TTC549 (cell line): ENCODE measurements around the gene ZNF516.

Source experiments
- FAIRE-seq: peaks from 2 replicates; lab custom pipeline; 2012; peaks lifted over from hg19 to GRCh38; lab: Jason Lieb, UNC

Gene ZNF516

GRCh38 chr18:76437910-76438309 is 57.1 kb downstream of the ZNF516 start:
- FAIRE-seq = no peak

GRCh38 chr18:76437011-76437410 is 58.0 kb downstream of the ZNF516 start:
- no peak for FAIRE-seq

- FAIRE-seq = no peak
These were observed 58.7 kb downstream of the ZNF516 start for GRCh38 chr18:76436342-76436741.

- no peak for FAIRE-seq
These were observed 59.6 kb downstream of the ZNF516 start for GRCh38 chr18:76435316-76435989.

- no peak for FAIRE-seq
These were observed 60.6 kb downstream of the ZNF516 start for GRCh38 chr18:76434452-76434851.

DNA sequence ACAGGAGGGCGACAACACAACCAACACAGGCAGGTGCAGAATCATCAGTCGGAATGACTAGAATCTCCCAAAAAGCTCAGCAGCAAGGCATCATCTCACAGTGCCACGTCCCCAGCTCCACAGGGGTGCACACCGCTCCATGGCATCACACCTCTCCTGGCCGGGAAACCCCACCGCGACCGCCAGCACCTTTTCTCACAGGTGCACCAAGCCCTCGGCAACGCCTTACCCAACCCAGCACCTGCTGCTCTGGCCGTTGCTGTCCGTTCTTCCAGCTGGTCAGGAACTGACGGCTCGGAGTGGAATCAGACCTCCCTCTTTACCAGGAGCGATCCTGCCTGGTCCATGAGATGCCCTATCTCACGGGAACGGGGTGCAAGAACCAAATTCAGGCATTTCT is 61.3 kb downstream of the ZNF516 start:
- FAIRE-seq = no peak

DNA sequence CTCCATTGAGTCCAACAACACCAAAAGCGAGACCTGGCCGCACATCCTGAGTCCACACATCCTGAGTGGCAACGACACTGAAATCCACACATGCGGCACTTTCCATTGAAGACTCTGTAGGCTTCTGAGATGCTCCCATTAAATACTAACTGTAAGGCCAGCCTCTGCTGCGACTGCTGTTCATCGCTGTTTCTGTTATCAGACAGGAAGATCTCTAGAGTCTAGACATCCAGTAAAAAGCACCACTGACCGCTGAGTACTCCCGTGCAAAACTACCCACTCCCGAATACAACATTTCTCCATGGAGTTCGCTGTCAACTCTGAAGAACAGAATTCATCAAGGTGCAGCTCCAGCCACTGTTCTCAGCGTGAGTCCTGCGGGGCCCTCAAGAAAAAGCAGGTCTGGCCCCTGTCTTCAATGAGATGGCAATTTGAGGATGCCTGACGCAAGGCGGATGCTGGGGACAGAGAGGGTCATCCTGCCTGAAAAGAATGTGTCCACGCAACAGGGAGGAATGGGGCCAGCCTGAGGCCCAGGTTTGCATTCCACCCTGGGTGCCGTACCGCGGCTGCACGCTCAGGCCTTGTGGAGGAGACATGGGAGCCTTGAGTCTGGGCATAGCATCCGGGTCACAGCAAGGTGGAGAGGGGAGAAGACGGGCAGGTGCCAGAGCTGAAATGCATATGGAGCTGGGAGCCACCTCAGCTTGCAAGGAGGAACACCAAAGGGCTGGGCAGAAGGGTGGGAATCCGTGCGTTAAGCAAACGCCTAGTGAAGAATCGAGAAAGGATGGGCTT is 61.9 kb downstream of the ZNF516 start:
- no peak for FAIRE-seq

GRCh38 chr18:76432274-76432755 is 62.7 kb downstream of the ZNF516 start:
- FAIRE-seq = no peak

- FAIRE-seq = no peak
These were observed 63.4 kb downstream of the ZNF516 start for GRCh38 chr18:76431437-76432273.

GRCh38 chr18:76430636-76431035 is 64.4 kb downstream of the ZNF516 start:
- no peak for FAIRE-seq

DNA sequence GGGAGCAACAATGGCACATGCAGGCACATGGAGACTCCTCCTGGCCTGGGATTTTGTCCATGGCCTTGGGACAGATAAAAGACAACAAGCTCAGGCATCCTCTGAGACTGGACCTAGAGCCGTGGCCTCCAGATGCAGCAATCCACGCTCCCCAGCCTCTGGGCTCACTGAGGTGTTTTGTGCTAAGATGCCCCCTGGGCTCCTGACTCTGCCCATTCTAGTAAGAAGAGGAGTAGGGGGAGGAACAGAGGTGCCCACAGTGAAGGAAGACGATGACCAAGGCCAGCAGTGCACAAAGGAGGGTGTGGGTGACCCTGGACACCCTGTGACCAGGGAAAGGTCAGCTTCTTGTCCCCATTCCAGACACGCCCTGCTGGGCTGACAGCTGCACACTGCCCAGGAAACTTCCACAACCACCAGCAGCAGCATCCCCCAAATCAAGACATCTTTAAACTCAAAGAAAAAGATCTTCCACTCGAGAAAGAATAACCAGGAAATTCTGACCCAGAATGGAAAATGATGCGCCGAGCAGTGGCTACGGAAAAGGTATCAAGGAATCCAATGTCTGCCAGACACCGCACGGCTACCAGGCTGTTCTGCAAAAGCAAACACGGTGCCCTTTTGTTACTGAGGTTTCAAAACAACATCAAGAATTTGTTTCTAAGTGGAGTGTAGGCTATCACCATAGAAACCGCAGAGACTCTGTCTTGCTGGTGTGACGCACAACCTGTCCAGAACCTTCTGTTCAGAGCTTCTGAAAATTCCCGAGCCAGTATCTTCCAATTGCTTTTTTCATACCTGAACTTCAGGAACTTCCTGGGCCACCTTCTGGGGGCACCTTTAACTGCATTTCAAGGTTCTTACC is 65.5 kb downstream of the ZNF516 start:
- no peak for FAIRE-seq

DNA sequence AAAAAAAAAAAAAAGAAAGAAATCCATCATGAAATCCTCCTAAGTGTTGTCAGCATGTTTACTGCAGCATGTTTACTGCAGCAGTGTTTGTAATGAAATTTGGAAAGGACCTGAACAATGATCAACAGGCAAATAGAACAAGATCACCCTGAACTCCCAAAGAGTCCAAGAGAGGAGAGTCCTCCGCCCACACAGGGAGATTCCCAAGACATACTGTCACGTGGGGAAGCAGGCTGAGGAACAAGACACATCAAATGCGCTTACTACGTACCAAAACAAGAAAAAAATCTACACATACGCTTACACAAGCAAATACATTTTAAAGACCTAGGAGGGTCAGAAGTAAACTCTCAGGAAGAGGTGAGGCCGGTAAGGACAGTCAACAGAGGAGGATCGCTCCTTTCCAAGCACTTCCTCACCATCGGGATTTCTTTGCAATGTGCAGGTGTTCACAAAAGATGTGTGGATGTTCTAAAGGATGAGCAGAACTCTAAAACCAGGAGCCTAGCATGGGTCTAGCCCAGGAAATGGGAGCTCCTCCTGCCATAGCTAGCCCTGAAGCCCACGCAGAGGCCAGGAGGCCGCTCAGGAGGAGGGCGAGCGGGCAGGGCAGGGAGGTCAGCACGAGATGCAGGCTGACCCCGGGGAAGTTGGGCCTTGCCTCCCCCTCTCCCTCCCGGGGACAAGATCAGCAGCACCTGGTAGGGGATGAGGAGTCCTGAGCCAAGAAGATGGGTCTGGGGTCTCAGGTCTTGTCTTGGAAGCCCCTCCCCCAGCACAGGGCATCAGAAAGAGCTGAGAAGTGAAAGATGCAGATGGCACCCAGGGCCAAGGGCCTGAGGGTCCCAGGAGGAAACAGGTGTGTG is 66.4 kb downstream of the ZNF516 start:
- no peak for FAIRE-seq

GRCh38 chr18:76426737-76427305 is 68.2 kb downstream of the ZNF516 start:
- no peak for FAIRE-seq

DNA sequence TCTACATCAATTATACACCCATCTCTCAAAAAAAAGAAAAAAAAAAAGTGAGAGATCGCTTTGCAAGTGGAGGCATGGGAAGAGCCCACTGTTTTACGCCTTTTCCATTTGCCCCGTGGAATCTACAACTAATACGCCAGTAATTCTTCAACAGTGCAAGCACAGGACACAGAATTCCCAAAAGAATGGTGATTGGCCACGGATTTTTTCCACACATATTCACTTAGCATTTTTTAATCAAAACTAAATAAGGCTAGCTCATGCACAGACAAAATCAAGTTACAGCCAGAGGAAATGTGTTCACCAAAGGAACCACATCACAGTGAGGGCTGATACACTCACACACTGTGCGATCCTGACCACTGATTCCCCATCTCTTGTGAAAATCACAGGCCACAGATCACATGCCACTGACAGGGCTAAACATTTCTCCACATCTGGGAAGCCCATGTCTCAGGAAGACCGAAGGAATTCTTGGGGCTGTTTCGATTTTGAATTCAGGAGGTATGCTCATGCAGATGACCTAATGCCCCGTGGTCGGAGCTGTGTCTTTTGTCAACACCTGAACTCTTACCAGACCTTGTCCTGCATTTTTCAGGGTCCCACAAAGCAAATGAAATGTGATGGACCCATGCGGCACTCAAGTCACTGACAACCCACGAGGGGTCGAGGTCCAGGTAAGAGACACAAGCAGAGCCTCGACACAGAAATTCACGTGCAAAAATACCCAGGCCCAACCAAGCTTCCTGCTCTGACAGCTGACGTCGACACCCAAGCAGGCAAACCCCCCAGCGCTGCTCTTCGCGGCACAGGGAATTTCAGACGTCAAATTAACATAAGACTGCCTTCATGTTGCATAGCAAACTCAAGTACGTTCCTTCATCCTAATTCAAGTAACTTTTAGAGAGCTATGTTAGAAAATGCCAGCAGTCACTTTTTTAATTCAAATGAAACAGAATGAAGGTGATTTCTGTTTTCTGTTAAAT is 69.6 kb downstream of the ZNF516 start:
- FAIRE-seq = no peak

DNA sequence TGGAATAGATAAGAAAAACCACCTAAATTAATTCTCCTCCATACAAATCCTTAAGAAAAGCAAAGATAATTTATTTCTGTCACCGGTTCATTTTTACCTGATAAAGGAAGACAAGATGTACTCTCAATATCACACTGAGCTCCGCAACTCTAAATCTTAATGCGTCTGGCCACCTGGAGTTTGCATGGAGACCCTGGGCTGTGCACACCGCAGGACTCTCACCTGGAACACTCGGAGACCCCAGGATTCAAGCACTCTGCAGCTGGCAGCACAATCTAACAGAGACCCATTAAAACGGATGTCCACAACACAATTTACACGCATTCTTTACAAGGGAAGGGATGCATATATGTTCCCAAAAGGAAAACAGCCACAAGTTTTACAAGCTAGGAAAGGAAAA is 72.2 kb downstream of the ZNF516 start:
- no peak for FAIRE-seq

DNA sequence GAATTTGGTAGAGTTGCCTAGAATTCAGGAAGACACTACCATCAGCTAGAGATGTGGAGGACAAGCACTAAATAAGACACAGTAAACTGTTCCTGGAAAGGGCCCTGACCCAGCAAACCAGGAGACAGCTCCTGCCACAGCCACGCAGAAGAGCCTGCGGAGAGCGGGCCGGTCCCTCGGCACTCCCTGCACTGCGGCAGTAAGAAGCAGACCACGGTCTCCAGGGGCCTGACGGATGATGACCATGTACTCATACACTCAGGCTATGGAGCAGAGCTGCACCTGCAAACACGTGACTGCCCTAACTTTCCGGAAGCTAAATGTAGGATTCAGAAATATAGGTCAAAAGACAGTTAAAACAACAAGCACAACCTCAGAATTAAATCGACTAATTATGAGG is 72.9 kb downstream of the ZNF516 start:
- no peak for FAIRE-seq

- no peak for FAIRE-seq
These were observed 73.4 kb downstream of the ZNF516 start for GRCh38 chr18:76421685-76422078.

DNA sequence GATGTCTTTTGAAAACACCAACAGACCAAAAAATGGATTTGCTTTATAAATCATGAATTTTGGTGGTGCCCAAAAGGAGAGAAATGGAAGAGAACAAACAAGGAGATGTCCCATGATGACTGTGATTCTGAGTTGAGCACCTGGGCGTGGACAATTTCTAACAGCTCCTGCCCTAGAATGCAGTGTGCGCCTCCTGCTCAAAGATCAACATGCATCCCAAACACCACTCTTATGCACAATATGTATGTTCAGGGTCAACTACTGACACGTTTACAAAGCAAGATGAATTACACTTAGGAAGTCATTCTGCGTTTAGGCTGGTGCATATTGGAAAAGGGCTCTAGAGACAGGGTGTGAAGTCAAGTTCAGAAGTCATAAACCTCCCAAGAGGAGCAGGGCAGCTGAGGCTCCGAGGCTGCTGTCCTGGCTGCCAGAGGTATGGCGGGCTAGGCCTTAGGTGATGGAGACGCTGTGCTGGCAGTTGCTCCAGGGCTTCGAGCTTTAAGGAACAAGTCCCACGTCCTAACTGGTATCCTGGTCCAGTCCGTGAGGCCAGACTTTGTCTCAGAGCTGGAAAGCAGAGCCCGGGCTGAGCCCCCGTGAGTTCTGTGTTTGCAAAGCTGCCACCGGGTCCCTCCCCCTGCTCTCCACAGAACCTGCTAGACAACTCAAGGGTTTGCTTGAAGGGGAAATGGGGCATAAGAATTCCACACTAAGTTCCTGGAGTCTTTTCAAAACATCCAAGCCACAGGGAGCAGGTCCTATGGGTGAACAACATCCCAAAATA is 74.0 kb downstream of the ZNF516 start:
- no peak for FAIRE-seq
